Ovary (tissue), 9 donors: Measurements from ENCODE around the gene CD1E. TPM values are rescaled to one million over a fixed set of nuclear protein-coding genes. Genes with fewer than 3 reads are reported as not detected.
"Not testable (repeated sequence)": the region's sequence is repeated elsewhere in the genome, so short reads cannot be mapped to it uniquely, and the experiment has no call there.

Experiments used
- DNase-seq, 5 donors: peaks; one replicate each; pipeline ENCODE4 v3.0.0-alpha.2; 2019 to 2020
- H3K27ac ChIP-seq, 2 donors: fragments of 200-600 bp; one replicate each; pipeline versions ENCODE4 v1.5.1 to v1.8.0; 2019 to 2022
- H3K27me3 ChIP-seq: fragments of 200-600 bp; one replicate; pipeline ENCODE4 v1.8.0; 2022
- H3K36me3 ChIP-seq: fragments of 200-600 bp; sonication (generic); one replicate; pipeline ENCODE4 v1.5.1; 2019
- H3K4me1 ChIP-seq: one replicate; pipeline ENCODE4 v1.8.1; 2013; ENCODE audit warnings: mild to moderate bottlenecking, moderate library complexity; ENCODE audit not compliant: insufficient read depth
- H3K4me3 ChIP-seq: fragments of 200-600 bp; sonication (generic); one replicate; pipeline ENCODE4 v1.5.1; 2017
- H3K9me3 ChIP-seq, 2 donors: fragments of 200-600 bp in 1 of 2; sonication (generic) in 1 of 2; one replicate each; pipeline versions ENCODE4 v1.5.1 to v1.8.1; 2013 to 2019; ENCODE audit warnings: mild to moderate bottlenecking in 1 of 2, moderate library complexity in 1 of 2
- CTCF ChIP-seq, 3 donors: fragments of 450-650 bp in 2 of 3; fragments of 200-600 bp in 1 of 3; IDR thresholded peaks; one replicate each; pipeline versions ENCODE4 v1.5.1 to v1.8.0; 2016 to 2022; ENCODE audit warnings: antibody characterized with exemption in 3 of 3, mild to moderate bottlenecking in 1 of 3
- EP300 ChIP-seq: sonication (generic); formaldehyde crosslinking; IDR thresholded peaks from one replicate; pipeline ENCODE4 v1.6.1; 2017; ENCODE audit warnings: antibody characterized with exemption
- POLR2A ChIP-seq: fragments of 450-650 bp; IDR thresholded peaks from one replicate; pipeline ENCODE4 v1.6.1; 2017; ENCODE audit warnings: antibody characterized with exemption, mild to moderate bottlenecking, moderate library complexity
- WGBS, 3 donors: extraction: QIAGEN DNeasy Blood & Tissue Kit in 1 of 3; methylation state at CpG; one replicate each; pipeline versions ENCODE4 v1.1.5 to v1.1.7; 2013 to 2017; 5-methylcytosine and 5-hydroxymethylcytosine counted together
- intact Hi-C, 4 donors: fragments of 100-400 bp; cut with DNase I; formaldehyde crosslinking; loops; one replicate each; pipeline versions ENCODE4 v1.11.0 to v1.15.1; 2022 to 2023
- polyA plus RNA-seq, 2 donors: library from polyadenylated mRNA; stranded (reverse); fragments of 200-250 nt in 1 of 2; fragments of 350-450 nt in 1 of 2; fragmentation: Illumina TruSeq in 1 of 2; extraction: RNeasy Lipid Tissue Mini Kit (QIAGEN cat#74804) in 1 of 2; gene quantifications; one replicate each; pipeline ENCODE4 v1.2.3, GENCODE V29; 2013 to 2014
- total RNA-seq, 7 donors: library from RNA; depleted of rRNA in 2 of 7; stranded (reverse); fragments of >200 nt in 2 of 7; fragmentation: NEBNext Ultra II Directional in 3 of 7; extraction: Animal tissue kit (Norgen Biotek cat#: 25700) in 3 of 7; gene quantifications; one replicate each; pipeline versions ENCODE4 v1.1.0 to v1.2.4, GENCODE V29; 2016 to 2023
- donor health status: DM: no; HTN: no; CAD: no; lungs with moderate emphysema.
- donor health status: DM: no; HTN: no; CAD: no.
- donor health status: Bipolar disorder and iron deficiency.
- donor health status: DM: yes; HTN: yes; CAD: no.
- donor health status: DM: no; HTN: no; CAD: no.
- donor health status: DM: yes; HTN: yes; CAD: no.

The CD1E gene
- total and polyA plus RNA-seq, 9 donors, result 0.23 to 2.5 TPM; not detected in 7

DNA sequence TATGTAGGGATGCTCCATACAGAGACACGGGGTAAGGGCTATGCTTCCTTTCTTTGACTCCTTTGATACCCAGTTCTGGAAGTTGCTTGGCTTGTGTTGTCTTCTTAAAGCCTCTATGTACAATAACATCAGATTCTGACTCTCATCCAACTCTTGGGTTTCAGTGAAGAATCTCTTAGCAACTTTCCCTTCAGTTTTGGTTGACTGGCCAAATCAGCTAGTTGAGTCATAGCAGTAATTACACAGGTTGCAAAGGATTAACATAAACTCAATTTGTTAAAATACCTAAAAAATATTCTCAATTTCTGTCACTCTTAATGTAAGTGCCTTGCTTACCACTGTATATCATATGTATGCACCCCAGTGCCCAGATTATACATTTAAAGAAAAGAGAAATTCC is 9.2 kb downstream of the CD1E start:
- Histone ChIP-seq H3K36me3 (no peaks in the 10 kb centered on the region), H3K4me3 (no peak overlapping the region), H3K4me1 (no peaks in the 10 kb centered on the region), H3K27ac (no peak overlapping the region), H3K9me3 (no peaks in the 10 kb centered on the region), H3K27me3 (no peaks in the 10 kb centered on the region)
- intact Hi-C loops, result no loop called here
- WGBS, 3 donors, result 71 to 84% (median 74%) methylated on average over 1 of the region's 1 CpG
- TF ChIP-seq CTCF (IDR thresholded peaks at IDR 0.05) (no peak), EP300 (no peak), POLR2A (no peak)
- DNase-seq, result no peak

GRCh38 chr1:158366783-158367182 is 13.1 kb downstream of the CD1E start:
- Histone ChIP-seq H3K36me3 (no peaks in the 10 kb centered on the region), H3K4me1 (no peaks in the 10 kb centered on the region), H3K4me3 (no peak overlapping the region), H3K27ac (no peak overlapping the region), H3K27me3 (no peaks in the 10 kb centered on the region), H3K9me3 (no peaks in the 10 kb centered on the region)
- DNase-seq, result no peak
- TF ChIP-seq CTCF (IDR thresholded peaks at IDR 0.05) (no peak), POLR2A (no peak), EP300 (no peak)
- intact Hi-C loops, result no loop called here

GRCh38 chr1:158371188-158371953 is 17.7 kb downstream of the CD1E start:
- H3K27ac ChIP-seq, result no peak overlapping the region
- WGBS, 3 donors, result 68 to 84% (median 77%) methylated on average over 6 of the region's 6 CpGs
- DNase-seq, result no peak
- intact Hi-C loops, result no loop called here
- TF ChIP-seq EP300 (no peak), CTCF (IDR thresholded peaks at IDR 0.05) (no peak), POLR2A (no peak)
- no peaks in the 10 kb centered on the region for H3K4me1 ChIP-seq
- H3K27me3 ChIP-seq, result no peaks in the 10 kb centered on the region
- no peak overlapping the region for H3K4me3 ChIP-seq
- H3K9me3 ChIP-seq, result peaks cover 0 to 3% of the 10 kb centered on the region in 2 donors
- H3K36me3 ChIP-seq, result no peaks in the 10 kb centered on the region

DNA sequence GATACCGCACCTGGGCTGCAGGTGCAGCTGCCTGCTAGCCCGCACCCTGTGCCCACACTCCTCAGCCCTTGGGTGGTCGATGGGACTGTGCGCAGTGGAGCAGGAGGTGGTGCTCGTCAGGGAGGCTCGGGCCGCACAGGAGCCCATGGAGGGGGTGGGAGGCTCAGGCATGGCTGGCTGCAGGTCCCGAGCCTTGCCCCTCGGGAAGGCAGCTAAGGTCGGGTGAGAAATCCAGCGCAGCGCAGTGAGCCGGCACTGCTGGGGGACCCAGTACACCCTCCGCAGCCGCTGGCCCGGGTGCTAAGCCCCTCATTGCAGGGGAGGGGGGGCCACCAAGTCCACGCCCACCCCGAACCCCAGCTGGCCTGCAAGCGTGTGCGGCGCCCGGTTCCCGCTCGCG is 20.4 kb downstream of the CD1E start:
- H3K9me3 ChIP-seq, intact Hi-C loops, DNase-seq, H3K27me3 ChIP-seq, H3K27ac ChIP-seq, H3K4me3 ChIP-seq, H3K4me1 ChIP-seq, H3K36me3 ChIP-seq: not testable (repeated sequence)
- 91 to 93% (median 92%) methylated on average over 25 of the region's 25 CpGs for WGBS, 3 donors

DNA sequence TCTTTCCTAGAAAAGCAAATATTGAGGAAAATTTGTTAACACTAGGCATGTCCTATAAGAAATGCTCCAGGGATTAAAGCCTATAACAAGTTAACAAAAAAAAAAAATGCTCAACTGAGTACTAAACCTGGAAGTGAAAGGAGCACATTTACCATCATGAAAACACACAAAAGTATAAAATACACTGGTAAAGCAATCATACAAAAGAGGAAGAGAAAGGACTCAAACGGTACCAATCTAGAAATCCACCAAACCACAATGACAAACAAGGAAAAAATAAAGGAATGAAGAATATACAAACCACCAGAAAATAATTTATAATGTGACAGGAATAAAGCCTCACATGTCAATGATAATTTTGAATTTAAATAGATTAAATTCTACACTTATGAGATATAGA is 21.2 kb downstream of the CD1E start:
- no peaks in the 10 kb centered on the region for H3K36me3 ChIP-seq
- H3K4me3 ChIP-seq, result no peak overlapping the region
- TF ChIP-seq CTCF (IDR thresholded peaks at IDR 0.05) (no peak), EP300 (no peak), POLR2A (no peak)
- WGBS, 3 donors, result 78 to 84% (median 78%) methylated on average over 1 of the region's 1 CpG
- DNase-seq, result no peak
- peaks cover 0 to 3% of the 10 kb centered on the region in 2 donors for H3K9me3 ChIP-seq
- H3K4me1 ChIP-seq, result no peaks in the 10 kb centered on the region
- intact Hi-C loops, result no loop called here
- H3K27me3 ChIP-seq, result no peaks in the 10 kb centered on the region
- no peak overlapping the region for H3K27ac ChIP-seq
